ENCODE data around the gene AKAP9.

Gene AKAP9

GRCh38 chr7:92042056-92042737, 101.5 kb downstream of the AKAP9 start:
- in situ Hi-C loops (cut with HindIII; ENCODE audit: low pct_unique_long_range_greater_than_20kb, low sequenced_read_pairs): no loop called here
- TF ChIP-seq JUND (IDR thresholded peaks at IDR 0.05; ENCODE audit: low read depth): no peak
- no peak for DNase-seq (ENCODE audit: low read depth in 1 of 2, low spot score in 1 of 2)

DNA sequence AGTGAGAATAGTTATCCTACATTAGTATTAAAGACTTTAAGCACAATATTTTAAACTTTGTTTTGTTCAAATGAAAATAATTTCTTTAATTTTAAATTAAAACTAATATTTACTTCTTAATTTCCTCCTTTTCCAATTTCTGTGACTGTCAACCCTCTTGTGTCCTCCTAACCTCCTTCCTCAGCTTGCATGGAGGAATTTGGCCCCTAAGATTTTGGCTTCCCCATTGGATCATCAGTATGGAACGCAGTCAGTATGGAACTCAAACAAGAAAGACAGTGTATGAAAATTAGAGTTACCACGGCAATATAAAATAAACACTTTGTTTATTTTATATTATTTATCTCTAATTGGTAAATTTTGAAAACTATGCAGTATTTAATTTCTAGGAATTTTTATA, 102.4 kb downstream of the AKAP9 start:
- no peak for TF ChIP-seq JUND (IDR thresholded peaks at IDR 0.05; ENCODE audit: low read depth)
- in situ Hi-C loops (cut with HindIII; ENCODE audit: low pct_unique_long_range_greater_than_20kb, low sequenced_read_pairs): no loop called here
- DNase-seq (ENCODE audit: low read depth in 1 of 2, low spot score in 1 of 2): no peak

DNA sequence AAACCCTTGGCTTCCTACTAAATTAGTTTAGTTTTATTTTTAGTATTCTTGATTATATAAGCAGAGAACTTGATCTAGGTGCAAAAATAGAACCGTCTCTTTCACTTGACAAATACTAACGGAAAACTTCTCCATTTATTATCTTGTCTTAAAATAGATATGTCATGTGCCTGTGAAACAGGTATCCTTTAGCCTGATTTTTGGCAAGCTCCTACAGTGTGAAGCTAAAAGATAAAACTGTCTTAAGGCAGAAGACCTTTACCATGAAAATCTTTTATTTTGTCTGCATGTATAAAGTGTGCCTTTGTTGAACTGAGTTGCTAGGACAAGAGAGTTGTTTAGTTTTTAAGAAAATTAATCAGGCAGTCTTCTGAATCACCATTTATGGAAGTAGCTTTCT, 103.0 kb downstream of the AKAP9 start:
- in situ Hi-C loops (cut with HindIII; ENCODE audit: low pct_unique_long_range_greater_than_20kb, low sequenced_read_pairs): no loop called here
- no peak for TF ChIP-seq JUND (IDR thresholded peaks at IDR 0.05; ENCODE audit: low read depth)
- no peak for DNase-seq (ENCODE audit: low read depth in 1 of 2, low spot score in 1 of 2)

- in situ Hi-C loops (cut with HindIII; ENCODE audit: low pct_unique_long_range_greater_than_20kb, low sequenced_read_pairs): no loop called here
- no peak for DNase-seq (ENCODE audit: low read depth in 1 of 2, low spot score in 1 of 2)
- TF ChIP-seq JUND (IDR thresholded peaks at IDR 0.05; ENCODE audit: low read depth): no peak
Measured at GRCh38 chr7:92044148-92044547, 103.5 kb downstream of the AKAP9 start.

- no peak for DNase-seq (ENCODE audit: low read depth in 1 of 2, low spot score in 1 of 2)
- TF ChIP-seq JUND (IDR thresholded peaks at IDR 0.05; ENCODE audit: low read depth): no peak
- in situ Hi-C loops (cut with HindIII; ENCODE audit: low pct_unique_long_range_greater_than_20kb, low sequenced_read_pairs): no loop called here
Measured at GRCh38 chr7:92044940-92045339, 104.3 kb downstream of the AKAP9 start.

GRCh38 chr7:92051655-92052054, 111.0 kb downstream of the AKAP9 start:
- no peak for DNase-seq (ENCODE audit: low read depth in 1 of 2, low spot score in 1 of 2)
- no peak for TF ChIP-seq JUND (IDR thresholded peaks at IDR 0.05; ENCODE audit: low read depth)
- in situ Hi-C loops (cut with HindIII; ENCODE audit: low pct_unique_long_range_greater_than_20kb, low sequenced_read_pairs): no loop called here

- TF ChIP-seq JUND (IDR thresholded peaks at IDR 0.05; ENCODE audit: low read depth): no peak
- no peak for DNase-seq (ENCODE audit: low read depth in 1 of 2, low spot score in 1 of 2)
Measured at GRCh38 chr7:92052159-92052558, 111.5 kb downstream of the AKAP9 start.

GRCh38 chr7:92052684-92053083, 112.0 kb downstream of the AKAP9 start:
- in situ Hi-C loops (cut with HindIII; ENCODE audit: low pct_unique_long_range_greater_than_20kb, low sequenced_read_pairs): no loop called here
- no peak for DNase-seq (ENCODE audit: low read depth in 1 of 2, low spot score in 1 of 2)
- no peak for TF ChIP-seq JUND (IDR thresholded peaks at IDR 0.05; ENCODE audit: low read depth)

More at GRCh38 chr7:92052159-92052558, 111.5 kb downstream of the AKAP9 start:
- in situ Hi-C loops (cut with HindIII; ENCODE audit: low pct_unique_long_range_greater_than_20kb, low sequenced_read_pairs): no loop called here

DNA sequence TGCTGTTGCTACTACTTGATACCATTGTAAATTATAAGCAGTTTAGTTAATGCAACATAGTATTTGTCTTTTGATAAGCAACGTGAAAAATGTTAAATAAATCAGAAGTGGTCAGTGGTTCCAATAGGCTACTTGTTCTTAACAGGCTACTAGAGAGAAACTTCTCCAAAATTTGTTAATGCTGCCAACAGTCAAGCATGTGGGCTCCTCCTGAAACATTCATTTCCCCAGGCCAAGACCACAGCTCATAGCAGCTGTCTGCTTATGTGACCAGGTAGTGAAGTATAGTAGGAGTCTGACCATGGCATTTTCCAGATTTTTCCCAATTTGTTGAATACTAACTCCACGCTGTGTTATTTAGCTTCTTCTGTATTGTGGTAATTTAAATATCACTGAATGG, 112.7 kb downstream of the AKAP9 start:
- in situ Hi-C loops (cut with HindIII; ENCODE audit: low pct_unique_long_range_greater_than_20kb, low sequenced_read_pairs): no loop called here
- TF ChIP-seq JUND (IDR thresholded peaks at IDR 0.05; ENCODE audit: low read depth): no peak
- DNase-seq (ENCODE audit: low read depth in 1 of 2, low spot score in 1 of 2): no peak

GRCh38 chr7:92056286-92056685, 115.6 kb downstream of the AKAP9 start:
- DNase-seq (ENCODE audit: low read depth in 1 of 2, low spot score in 1 of 2): no peak
- in situ Hi-C loops (cut with HindIII; ENCODE audit: low pct_unique_long_range_greater_than_20kb, low sequenced_read_pairs): no loop called here
- TF ChIP-seq JUND (IDR thresholded peaks at IDR 0.05; ENCODE audit: low read depth): no peak

DNA sequence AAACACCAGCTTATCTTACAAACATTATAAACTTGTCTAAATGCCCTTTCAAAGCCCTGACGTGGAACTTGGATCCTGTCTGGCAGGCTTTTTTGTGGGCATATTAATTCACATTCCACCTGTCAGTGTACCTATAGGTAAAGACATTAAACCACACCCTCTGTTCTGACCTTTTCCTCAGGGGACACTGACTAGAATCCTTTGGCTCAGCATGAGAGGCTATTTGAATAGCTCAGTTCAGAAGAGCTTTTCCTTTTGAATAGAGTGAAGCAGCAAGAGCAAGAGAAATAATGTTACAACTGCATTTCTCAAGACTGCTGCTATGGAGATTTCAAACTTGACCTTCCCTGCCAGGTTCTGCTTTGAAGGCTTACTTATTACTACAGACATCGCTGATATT, 116.7 kb downstream of the AKAP9 start:
- in situ Hi-C loops (cut with HindIII; ENCODE audit: low pct_unique_long_range_greater_than_20kb, low sequenced_read_pairs): no loop called here
- no peak for TF ChIP-seq JUND (IDR thresholded peaks at IDR 0.05; ENCODE audit: low read depth)
- peak; percentile 16 to 93 for DNase-seq (ENCODE audit: low read depth in 1 of 2, low spot score in 1 of 2)

DNA sequence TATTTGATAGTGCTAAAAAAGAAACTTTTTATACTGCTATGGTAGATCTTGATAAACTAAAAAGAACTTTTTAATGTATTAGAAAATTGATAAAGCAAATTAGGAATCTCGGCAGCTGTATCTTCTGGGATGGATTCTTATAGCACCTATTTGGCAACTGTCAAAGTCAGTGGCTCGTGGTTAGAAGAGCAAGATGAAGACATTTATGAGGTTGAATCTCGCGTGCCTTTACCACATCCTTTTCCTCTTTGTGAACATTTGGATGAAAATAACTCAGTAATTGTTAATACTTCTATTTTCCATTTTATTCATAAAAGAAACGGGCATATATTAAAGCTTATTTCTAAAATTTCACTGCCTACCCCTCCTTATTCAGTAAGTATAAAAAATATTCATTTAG, 117.4 kb downstream of the AKAP9 start:
- TF ChIP-seq JUND (IDR thresholded peaks at IDR 0.05; ENCODE audit: low read depth): no peak
- DNase-seq (ENCODE audit: low read depth in 1 of 2, low spot score in 1 of 2): no peak
- in situ Hi-C loops (cut with HindIII; ENCODE audit: low pct_unique_long_range_greater_than_20kb, low sequenced_read_pairs): no loop called here

- no peak for TF ChIP-seq JUND (IDR thresholded peaks at IDR 0.05; ENCODE audit: low read depth)
- in situ Hi-C loops (cut with HindIII; ENCODE audit: low pct_unique_long_range_greater_than_20kb, low sequenced_read_pairs): no loop called here
Measured at GRCh38 chr7:92058899-92059298, 118.2 kb downstream of the AKAP9 start.

DNA sequence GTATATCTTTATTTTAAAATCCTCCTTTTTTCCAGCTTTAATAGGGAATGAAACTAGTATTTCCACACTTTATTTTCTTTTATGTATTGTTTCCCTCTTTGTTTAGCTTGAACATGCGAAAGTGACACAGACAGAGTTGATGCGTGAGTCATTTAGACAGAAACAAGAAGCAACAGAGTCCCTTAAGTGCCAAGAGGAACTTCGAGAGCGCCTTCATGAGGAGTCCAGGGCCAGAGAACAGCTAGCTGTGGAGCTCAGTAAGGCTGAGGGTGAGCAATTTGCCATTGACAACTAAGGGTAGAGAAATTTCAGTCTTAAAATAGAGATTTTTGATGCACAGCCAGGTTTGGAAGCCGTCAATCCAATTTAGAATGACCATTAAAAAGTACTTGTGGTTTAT, 120.5 kb downstream of the AKAP9 start:
- no peak for DNase-seq (ENCODE audit: low read depth in 1 of 2, low spot score in 1 of 2)
- no peak for TF ChIP-seq JUND (IDR thresholded peaks at IDR 0.05; ENCODE audit: low read depth)
- in situ Hi-C loops (cut with HindIII; ENCODE audit: low pct_unique_long_range_greater_than_20kb, low sequenced_read_pairs): no loop called here

More at GRCh38 chr7:92058899-92059298, 118.2 kb downstream of the AKAP9 start:
- DNase-seq (ENCODE audit: low read depth in 1 of 2, low spot score in 1 of 2): no peak

Measured in T47D (cell line).